Mucosa of descending colon (tissue), 3 donors: ENCODE data around the gene AAGAB. TPM values are rescaled to one million over a fixed set of nuclear protein-coding genes. Genes with fewer than 3 reads are reported as not detected.
"Not testable (repeated sequence)": the region's sequence is repeated elsewhere in the genome, so short reads cannot be mapped to it uniquely, and the experiment has no call there.

Experiments used
- ATAC-seq: fragments of 200-7000 bp; cut with Tn5 transposase; one replicate; pipeline ENCODE4 v1.9.1; 2020; ENCODE audit warnings: mild to moderate bottlenecking, moderate library complexity
- DNase-seq, 3 donors: peaks; one replicate each; pipeline ENCODE4 v3.0.0-alpha.2; 2020
- H3K36me3 ChIP-seq: fragments of 200-600 bp; one replicate; pipeline ENCODE4 v1.8.0; 2021; ENCODE audit warnings: low read depth, mild to moderate bottlenecking
- H3K4me1 ChIP-seq: fragments of 200-600 bp; one replicate; pipeline ENCODE4 v1.8.0; 2021; ENCODE audit warnings: low read depth, mild to moderate bottlenecking
- H3K4me3 ChIP-seq: fragments of 200-600 bp; one replicate; pipeline ENCODE4 v1.8.0; 2021; ENCODE audit warnings: mild to moderate bottlenecking
- H3K9me3 ChIP-seq: fragments of 200-600 bp; one replicate; pipeline ENCODE4 v1.8.0; 2021; ENCODE audit warnings: mild to moderate bottlenecking
- intact Hi-C, 2 donors: fragments of 100-400 bp; cut with DNase I in 1 of 2; cut with micrococcal nuclease in 1 of 2; formaldehyde crosslinking; loops; one replicate each; pipeline versions ENCODE4 v1.11.0 to v1.11.1; 2022; cut with DNase I, micrococcal nuclease
- total RNA-seq, 3 donors: library from RNA; stranded (reverse); fragmentation: NEBNext Ultra II Directional in 2 of 3; extraction: Animal tissue kit (Norgen Biotek cat#: 25700) in 2 of 3; gene quantifications; one replicate each; pipeline versions ENCODE4 v1.2.1 to v1.2.4, GENCODE V29; 2021 to 2023
- TF ChIP-seq, protein P1 (sequence below): fragments of 200-600 bp; IDR thresholded peaks from one replicate; pipeline ENCODE4 v1.8.0; 2022; ENCODE audit warnings: antibody characterized with exemption, mild to moderate bottlenecking
- donor health status: DM: no; HTN: no; CAD: no; lungs with moderate emphysema.
- donor health status: DM: no; HTN: no; CAD: no.
- donor health status: DM: no; HTN: yes; CAD: no.

Gene AAGAB
- total RNA-seq, 3 donors from 2014 or later, result 40.5 to 52.1 (median 48.3) TPM

DNA sequence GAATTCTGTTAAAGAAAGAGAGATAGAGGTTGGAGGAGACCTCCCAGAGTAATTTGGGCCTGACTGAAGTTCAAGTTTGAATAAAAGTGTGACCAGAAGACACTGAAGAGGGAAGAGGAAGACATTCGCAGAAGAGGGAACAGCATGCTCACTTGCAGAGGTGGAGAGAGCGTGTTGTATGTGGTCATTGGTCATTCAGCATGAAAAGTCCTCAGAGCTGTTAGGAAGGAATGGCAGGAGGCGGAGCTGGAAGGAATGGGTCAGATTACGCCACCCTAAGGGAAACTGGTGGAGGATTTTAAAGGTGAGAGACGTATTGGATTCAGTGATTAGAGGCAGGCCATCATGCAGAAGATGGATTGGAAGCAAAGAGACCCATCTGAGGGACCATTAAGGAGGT, 41.7 kb upstream of the AAGAB start:
- no peaks in the 10 kb centered on the region for H3K4me1 ChIP-seq
- ATAC-seq (no peak), DNase-seq (no peak)
- intact Hi-C loops, result no loop called here
- no peaks in the 10 kb centered on the region for H3K36me3 ChIP-seq
- H3K9me3 ChIP-seq, result no peaks in the 10 kb centered on the region
- H3K4me3 ChIP-seq, result no peak overlapping the region
- TF ChIP-seq, protein P1, sequence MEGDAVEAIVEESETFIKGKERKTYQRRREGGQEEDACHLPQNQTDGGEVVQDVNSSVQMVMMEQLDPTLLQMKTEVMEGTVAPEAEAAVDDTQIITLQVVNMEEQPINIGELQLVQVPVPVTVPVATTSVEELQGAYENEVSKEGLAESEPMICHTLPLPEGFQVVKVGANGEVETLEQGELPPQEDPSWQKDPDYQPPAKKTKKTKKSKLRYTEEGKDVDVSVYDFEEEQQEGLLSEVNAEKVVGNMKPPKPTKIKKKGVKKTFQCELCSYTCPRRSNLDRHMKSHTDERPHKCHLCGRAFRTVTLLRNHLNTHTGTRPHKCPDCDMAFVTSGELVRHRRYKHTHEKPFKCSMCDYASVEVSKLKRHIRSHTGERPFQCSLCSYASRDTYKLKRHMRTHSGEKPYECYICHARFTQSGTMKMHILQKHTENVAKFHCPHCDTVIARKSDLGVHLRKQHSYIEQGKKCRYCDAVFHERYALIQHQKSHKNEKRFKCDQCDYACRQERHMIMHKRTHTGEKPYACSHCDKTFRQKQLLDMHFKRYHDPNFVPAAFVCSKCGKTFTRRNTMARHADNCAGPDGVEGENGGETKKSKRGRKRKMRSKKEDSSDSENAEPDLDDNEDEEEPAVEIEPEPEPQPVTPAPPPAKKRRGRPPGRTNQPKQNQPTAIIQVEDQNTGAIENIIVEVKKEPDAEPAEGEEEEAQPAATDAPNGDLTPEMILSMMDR, result no peak

DNA sequence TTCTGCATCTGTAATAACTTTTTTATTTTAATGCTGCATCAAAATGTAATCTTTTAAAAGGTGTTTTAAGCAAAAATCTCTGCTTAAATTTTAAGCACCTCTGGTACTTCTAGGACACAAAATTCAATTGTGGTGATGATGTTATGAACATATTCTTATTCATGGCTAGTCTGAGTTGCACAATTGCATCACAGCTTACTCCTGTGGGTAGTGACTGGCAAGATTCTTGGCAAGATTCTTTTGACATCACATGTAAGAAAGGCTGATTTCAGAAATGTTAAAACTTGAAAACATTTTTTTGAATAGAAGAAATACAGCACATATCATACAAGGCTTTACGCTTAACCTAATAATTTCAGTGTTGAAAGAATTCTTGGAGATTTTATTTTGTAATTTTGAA, 35.9 kb upstream of the AAGAB start:
- Histone ChIP-seq H3K36me3 (no peaks in the 10 kb centered on the region), H3K4me3 (no peak overlapping the region), H3K4me1 (no peaks in the 10 kb centered on the region), H3K9me3 (peaks cover 5% of the 10 kb centered on the region)
- no peak for ATAC-seq
- TF ChIP-seq, protein P1, result no peak
- DNase-seq, result no peak
- intact Hi-C loops, result no loop called here

DNA sequence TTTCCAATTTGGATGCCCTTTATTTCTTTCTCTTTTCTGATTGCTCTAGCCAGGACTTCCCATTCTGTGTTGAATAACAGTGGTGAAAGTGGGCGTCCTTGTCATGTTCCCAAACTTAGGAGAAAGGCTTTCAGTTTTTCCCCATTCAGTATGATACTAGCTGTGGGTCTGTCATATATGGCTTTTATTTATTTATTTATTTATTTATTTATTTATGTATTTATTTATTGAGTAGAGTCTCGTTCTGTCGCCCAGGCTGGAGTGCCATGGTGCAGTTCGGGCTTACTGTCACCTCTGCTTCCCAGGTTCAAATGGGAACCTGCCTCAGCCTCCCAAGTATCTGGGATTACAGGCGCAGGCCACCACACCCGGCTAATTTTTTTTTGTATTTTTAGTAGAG, 31.9 kb upstream of the AAGAB start:
- H3K4me3 ChIP-seq, H3K4me1 ChIP-seq, ATAC-seq, DNase-seq, H3K9me3 ChIP-seq, H3K36me3 ChIP-seq, intact Hi-C loops: not testable (repeated sequence)

DNA sequence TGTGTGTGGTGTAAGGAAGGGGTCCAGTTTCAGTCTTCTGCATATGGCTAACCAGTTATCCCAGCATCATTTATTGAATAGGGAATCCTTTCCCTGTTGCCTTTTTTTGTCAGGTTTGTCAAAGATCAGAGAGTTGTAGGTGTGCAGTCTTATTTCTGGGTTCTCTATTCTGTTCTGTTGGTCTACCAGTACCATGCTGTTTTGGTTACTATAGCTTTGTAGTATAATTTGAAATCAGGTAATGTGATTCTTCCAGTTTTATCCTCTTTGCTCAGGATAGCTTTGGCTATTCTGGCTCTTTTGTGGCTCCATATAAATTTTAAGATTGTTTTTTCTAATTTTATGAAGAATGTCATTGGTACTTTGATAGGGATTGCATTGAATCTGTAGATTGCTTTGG, 31.2 kb upstream of the AAGAB start:
- H3K36me3 ChIP-seq, DNase-seq, H3K4me3 ChIP-seq, H3K4me1 ChIP-seq, intact Hi-C loops, ATAC-seq, H3K9me3 ChIP-seq: not testable (repeated sequence)

DNA sequence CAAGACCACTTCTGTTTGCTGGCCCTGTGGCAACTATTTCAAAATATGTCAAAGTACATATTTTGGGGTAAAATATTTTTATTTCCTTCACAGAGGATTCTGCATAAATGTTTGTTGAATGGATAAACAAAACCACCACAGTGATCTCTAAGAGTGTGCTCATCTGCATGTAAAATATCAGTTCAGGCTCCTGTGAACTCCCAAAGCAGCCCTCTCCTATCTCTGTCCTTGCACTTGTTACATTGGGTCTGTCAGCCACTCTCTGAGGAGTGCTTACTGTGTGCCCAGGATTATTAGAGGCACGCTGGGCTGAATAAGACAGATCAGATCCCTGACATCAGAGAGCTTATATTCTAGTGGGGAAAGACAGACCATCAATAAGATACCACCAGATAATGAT, 27.3 kb upstream of the AAGAB start:
- H3K9me3 ChIP-seq, result peaks cover 5% of the 10 kb centered on the region
- no peaks in the 10 kb centered on the region for H3K36me3 ChIP-seq
- DNase-seq (no peak), ATAC-seq (no peak)
- no peak overlapping the region for H3K4me3 ChIP-seq
- TF ChIP-seq, protein P1, result no peak
- intact Hi-C loops, result no loop called here
- H3K4me1 ChIP-seq, result no peaks in the 10 kb centered on the region

DNA sequence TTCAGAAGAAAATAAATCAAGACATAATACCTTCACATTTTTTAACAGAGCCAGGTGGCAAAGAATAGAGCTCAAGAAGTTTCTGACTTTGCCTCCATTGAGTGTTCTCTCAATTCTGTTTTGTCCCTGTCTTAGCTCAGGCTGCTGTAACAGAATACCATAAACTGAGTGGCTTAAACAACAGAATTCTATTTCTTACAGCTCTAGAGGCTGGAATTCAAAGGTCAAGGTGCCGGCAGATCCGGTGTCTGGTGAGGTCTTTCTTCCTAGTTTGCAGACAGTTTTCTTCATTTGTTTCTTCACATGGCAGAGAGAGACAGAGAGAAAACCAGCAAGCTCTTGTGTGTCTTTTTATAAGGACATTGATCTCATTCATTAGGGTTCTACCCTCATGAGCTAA, 25.8 kb upstream of the AAGAB start:
- DNase-seq, result no peak
- no peak for ATAC-seq
- no peaks in the 10 kb centered on the region for H3K9me3 ChIP-seq
- TF ChIP-seq, protein P1, result no peak
- intact Hi-C loops, result no loop called here
- H3K4me1 ChIP-seq, result no peaks in the 10 kb centered on the region
- no peaks in the 10 kb centered on the region for H3K36me3 ChIP-seq
- no peak overlapping the region for H3K4me3 ChIP-seq

DNA sequence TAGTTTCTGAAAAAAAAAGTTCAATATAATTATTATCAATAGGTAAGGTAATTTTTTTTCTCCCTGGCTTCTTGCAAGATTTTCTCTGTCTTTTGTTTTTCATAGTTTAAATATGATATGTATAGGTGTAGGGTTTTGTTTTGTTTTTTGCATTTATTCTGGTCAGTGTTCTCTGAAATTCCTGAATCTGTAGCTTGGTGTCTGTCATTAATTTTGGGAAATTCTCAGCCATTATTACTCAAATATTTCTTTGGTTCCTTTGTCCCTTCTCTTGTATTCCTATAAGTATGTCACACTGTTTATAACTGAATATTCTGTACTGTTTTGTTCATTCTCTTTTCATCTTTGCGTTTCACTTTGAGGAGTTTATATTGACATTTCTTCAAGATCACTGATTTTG, 22.2 kb upstream of the AAGAB start:
- DNase-seq, result no peak
- TF ChIP-seq, protein P1, result no peak

More for the DNA sequence above, 22.2 kb upstream of the AAGAB start:
- no peak for ATAC-seq
- H3K36me3 ChIP-seq, result no peaks in the 10 kb centered on the region
- H3K9me3 ChIP-seq, result no peaks in the 10 kb centered on the region
- intact Hi-C loops, result no loop called here
- no peaks in the 10 kb centered on the region for H3K4me1 ChIP-seq
- no peak overlapping the region for H3K4me3 ChIP-seq
